IMR-90 (cell line): ENCODE data around the gene FER1L5. TPM values are rescaled to one million over a fixed set of nuclear protein-coding genes. Genes with fewer than 3 reads are reported as not detected.

Experiments
- BHLHE40 ChIP-seq: fragments of 150-350 bp; IDR thresholded peaks from 2 replicates; pipeline ENCODE4 v1.6.1; 2016; ENCODE audit warnings: mild to moderate bottlenecking, low read depth, low read length
- MXI1 ChIP-seq: IDR thresholded peaks from 2 replicates; pipeline ENCODE4 v1.6.1; 2012; ENCODE audit warnings: low read depth, mild to moderate bottlenecking, low read length, moderate library complexity, borderline replicate concordance
- RAD21 ChIP-seq: IDR thresholded peaks from 2 replicates; pipeline ENCODE4 v1.6.1; 2012; ENCODE audit warnings: low read length, improper control_type of control experiment
- USF2 ChIP-seq: fragments of 150-350 bp; IDR thresholded peaks from 2 replicates; pipeline ENCODE4 v1.6.1; 2017; ENCODE audit warnings: mild to moderate bottlenecking, antibody characterized with exemption, low read length, low read depth
- polyA plus RNA-seq, 3 experiments: library from polyadenylated mRNA; depleted of rRNA; stranded (reverse); fragments of >200 nt; gene quantifications; 2 replicates each; pipeline ENCODE4 v1.2.3, GENCODE V29; 2012; ENCODE audit warnings: low replicate concordance in 1 of 3
- total RNA-seq: library from RNA; depleted of rRNA; stranded (reverse); fragments of >200 nt; gene quantifications from 2 replicates; pipeline ENCODE4 v1.2.3, GENCODE V29; 2012

The FER1L5 gene
- total and polyA plus RNA-seq, 2 of the 4 experiments (the other 2 are of a cell fraction), result 0.15 to 0.36 TPM

- no peak for TF ChIP-seq USF2
- TF ChIP-seq RAD21, result no peak
- no peak for TF ChIP-seq MXI1
- TF ChIP-seq BHLHE40, result no peak
These were observed 44.7 kb downstream of the FER1L5 start (continued) for GRCh38 chr2:96687266-96687665.
